ENCODE data around the gene CNR2.
"Not testable (repeated sequence)": the region's sequence is repeated elsewhere in the genome, so short reads cannot be mapped to it uniquely, and the experiment has no call there.

CNR2 gene

DNA sequence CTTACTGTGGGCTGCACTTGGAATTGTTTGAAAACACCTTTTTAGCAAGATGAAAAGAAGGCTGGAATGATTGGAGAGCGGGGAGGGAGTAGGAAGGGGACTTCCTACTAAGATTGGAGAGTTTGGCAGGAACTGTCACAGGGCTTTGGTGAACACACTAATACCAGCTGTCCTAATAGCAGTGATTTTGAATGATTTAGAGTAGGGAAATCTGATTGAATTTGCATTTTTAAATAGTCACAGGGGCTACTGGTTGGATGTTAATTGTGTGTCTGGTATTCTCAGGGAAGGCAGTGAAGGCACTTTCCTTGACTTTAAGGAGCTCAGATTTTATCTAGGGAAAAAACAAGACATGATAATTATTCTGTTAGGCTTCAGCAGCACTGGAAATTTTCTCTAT lies 85.4 kb downstream of the CNR2 start:
- no peak for DNase-seq

DNA sequence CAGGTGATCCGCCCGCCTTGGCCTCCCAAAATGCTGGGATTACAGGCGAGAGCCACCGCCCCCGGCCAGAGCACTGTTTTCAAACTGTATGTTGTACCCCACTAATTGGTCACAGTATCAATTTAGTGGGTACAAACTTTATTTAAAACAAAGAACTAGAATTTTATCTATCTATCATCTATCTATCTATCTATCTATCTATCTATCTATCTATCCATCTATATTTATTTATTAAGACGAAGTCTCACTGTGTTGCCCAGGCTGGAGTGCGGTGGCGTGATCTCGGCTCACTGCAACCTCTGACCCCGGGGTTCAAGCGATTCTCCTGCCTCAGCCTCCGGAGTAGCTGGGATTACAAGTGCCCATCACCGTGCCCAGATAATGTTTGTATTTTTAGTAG lies 86.6 kb downstream of the CNR2 start:
- DNase-seq: not testable (repeated sequence)

DNA sequence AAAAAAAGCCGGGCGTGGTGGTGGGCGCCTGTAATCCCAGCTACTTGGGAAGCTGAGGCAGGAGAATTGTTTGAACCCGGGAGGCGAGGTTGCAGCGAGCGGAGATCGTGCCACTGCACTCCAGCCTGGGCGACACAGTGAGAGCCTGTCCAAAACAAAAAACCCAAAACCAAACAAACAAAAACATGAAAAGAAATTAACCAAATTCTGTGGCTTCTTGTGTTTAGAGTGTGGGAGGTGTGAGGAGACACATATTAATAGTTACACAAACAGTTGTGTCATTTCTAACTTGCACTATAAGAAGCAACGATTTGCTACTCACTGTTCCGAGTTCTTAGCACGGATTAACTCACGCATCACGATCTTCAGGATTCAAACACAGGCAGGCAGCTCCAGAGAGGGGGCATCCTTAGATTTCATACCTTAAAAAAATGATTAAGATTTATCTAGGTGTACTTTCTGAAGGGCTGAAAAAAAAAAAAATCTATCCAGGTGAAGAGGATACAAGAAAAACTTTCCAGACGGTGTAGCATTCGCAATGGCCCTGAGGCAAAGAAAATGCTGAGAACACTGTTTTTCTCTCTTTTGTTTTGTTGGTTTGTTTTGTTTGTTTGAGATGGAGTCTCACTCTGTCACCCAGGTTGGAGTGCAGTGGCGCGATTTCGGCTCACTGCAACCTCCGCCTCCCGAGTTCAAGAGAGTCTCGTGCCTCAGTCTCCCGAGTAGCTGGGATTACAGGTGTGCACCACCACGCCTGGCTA lies 87.2 kb downstream of the CNR2 start:
- peak; percentile 43 for DNase-seq

DNA sequence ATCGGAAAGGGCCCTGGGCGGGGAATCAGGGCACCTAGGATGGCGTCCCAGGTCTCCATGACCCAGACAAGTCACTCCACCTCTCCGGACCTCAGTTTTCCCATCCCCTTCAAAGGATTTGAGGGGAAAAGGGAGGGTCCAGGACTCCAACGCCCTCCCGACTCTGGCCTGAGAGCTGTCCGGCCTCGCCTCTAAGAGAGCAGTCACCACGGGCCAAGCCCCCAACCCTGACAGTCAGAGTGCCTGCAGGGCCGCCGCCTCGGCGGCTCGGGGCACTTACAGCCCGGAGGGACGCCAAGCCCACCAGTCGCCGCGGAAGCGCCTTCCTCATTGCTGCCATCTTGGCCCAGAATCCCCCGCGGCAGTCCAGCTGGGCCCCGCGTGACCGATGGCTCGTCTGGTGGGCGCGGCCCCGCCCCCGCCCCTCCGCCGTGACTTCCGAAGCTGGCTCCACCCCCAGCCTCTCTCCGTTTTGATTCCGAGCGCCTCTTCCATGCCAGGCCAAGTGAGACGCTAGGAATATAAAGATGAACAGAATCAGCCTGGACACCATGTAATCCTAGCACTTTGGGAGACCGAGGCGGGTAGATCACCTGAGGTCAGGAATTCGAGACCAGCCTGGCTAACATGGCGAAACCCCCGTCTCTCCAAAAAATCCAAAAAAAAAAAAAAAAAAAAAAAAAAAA lies 87.9 kb downstream of the CNR2 start, which contains the start of gene HMGCL:
Gene HMGCL, minus strand, starts transcription at position 354 of the 686 bp plus-strand sequence. Its CDS starts 14 bp downstream, at position 340.
- peak; percentile 91 for DNase-seq

DNA sequence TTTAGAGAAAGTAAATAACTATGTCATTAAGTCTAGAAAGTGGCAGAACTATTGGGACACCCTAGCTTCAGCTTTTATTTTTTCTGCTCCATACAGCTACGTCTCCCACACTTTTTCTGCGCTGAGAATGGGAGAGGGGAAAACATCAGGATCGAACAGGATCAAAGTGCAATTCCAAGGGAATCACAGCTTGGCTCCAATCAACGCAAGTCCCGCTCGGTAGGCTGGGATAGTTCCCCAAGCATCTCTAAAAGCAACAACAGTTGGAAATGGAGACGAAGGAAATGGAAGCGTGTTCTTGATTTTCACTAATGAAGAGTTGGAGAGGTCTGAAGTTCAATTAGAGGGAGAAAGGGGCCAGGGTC lies 88.5 kb downstream of the CNR2 start:
- DNase-seq: no peak

DNA sequence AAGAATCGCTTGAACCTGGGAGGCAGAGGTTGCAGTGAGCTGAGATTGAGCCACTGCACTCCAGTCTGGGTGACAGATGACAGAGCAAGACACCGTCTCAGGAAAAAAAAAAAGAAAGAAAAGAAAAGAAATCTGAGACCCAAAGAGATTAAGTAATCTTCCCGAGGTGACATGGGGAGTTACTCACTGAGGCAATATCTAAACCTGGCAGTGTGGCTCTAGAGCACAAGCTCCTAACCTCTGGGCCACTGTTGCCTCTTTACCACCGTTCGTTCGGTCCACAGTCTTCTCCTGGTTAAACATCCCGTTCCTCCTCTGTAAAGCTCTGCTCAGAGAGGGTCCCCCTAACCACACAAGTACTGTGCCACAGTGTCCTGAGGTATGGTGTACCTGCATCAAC lies 89.4 kb downstream of the CNR2 start:
- DNase-seq: no peak
